Body of pancreas (tissue), 4 donors: ENCODE results near the gene UFC1. TPM values are rescaled to one million over a fixed set of nuclear protein-coding genes. Genes with fewer than 3 reads are reported as not detected.

Source experiments
- ATAC-seq: fragments of 150-250 bp; one replicate; pipeline ENCODE4 v1.9.1; 2016
- DNase-seq, 4 donors: peaks; one replicate each; pipeline ENCODE4 v3.0.0-alpha.2; 2019
- H3K27ac ChIP-seq, 4 donors: fragments of 200-600 bp; sonication (generic); 1 replicate in 3 of 4; 2 replicates in 1 of 4; pipeline versions ENCODE4 v1.5.1 to v1.6.1; 2016 to 2019; ENCODE audit warnings: mild to moderate bottlenecking in 1 of 4, mixed read lengths in 1 of 4, moderate library complexity in 1 of 4
- H3K27me3 ChIP-seq, 2 donors: fragments of 200-600 bp; sonication (generic); one replicate each; pipeline ENCODE4 v1.6.0; 2016; ENCODE audit warnings: mild to moderate bottlenecking in 1 of 2
- H3K36me3 ChIP-seq, 2 donors: fragments of 200-600 bp; sonication (generic); replicated peaks in 1 of 2; 2 replicates each; pipeline ENCODE4 v1.5.1; 2016; ENCODE audit warnings: low read depth in 2 of 2; ENCODE audit not compliant: insufficient read depth in 1 of 2
- H3K4me1 ChIP-seq: fragments of 200-600 bp; sonication (generic); one replicate; pipeline ENCODE4 v1.6.0; 2016
- H3K4me3 ChIP-seq, 2 donors: fragments of 200-600 bp; sonication (generic); 1 replicate in 1 of 2; 2 replicates in 1 of 2; pipeline ENCODE4 v1.5.1; 2016 to 2019
- H3K9me3 ChIP-seq, 3 donors: fragments of 200-600 bp; sonication (generic); 1 replicate in 2 of 3; 2 replicates in 1 of 3; pipeline ENCODE4 v1.5.1; 2016
- POLR2A ChIP-seq, 3 donors: fragments of 450-650 bp; IDR thresholded peaks; one replicate each; pipeline ENCODE4 v1.6.1; 2016; ENCODE audit warnings: antibody characterized with exemption in 3 of 3, mild to moderate bottlenecking in 2 of 3
- WGBS, 2 donors: methylation state at CpG; one replicate each; pipeline ENCODE4 v1.1.5; 2017; 5-methylcytosine and 5-hydroxymethylcytosine counted together
- intact Hi-C: fragments of 100-400 bp; cut with DNase I; formaldehyde crosslinking; loops from one replicate; pipeline ENCODE4 v1.15.1; 2023
- total RNA-seq, 2 donors: library from RNA; depleted of rRNA; stranded (reverse); fragments of >200 nt; gene quantifications; one replicate each; pipeline ENCODE4 v1.1.0, GENCODE V29; 2016
- TF ChIP-seq, protein P1 (sequence below), 7 experiments: fragments of 450-650 bp in 4 of 7; fragments of 200-600 bp in 3 of 7; sonication (generic) in 3 of 7; IDR thresholded peaks; one replicate each; pipeline ENCODE4 v1.5.1; 2016 to 2019; ENCODE audit warnings: antibody characterized with exemption in 7 of 7

UFC1 gene
- total RNA-seq, 2 donors from 2014 or later = 33.6 to 48.8 TPM

DNA sequence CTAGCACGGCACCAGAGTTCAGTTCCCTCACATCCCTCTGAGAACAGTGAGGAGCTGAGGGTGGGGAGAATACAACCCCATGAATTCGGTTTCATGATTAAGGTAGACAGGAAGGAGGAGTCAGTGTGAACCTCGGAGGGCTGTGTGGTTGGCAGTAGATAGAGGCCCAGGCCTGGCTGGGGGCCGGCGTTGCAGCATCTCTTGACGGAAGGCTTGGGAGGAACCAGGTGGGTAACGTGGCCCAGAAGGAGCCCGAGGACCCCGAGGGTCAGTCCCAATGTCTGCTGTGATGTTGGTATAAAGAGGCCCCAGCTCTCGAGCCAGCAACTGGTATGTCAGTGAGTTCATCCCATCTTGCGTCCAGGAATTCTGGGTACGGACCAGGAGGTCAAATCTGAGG, 17.9 kb downstream of the UFC1 start:
- 81 to 84% methylated on average over 12 of the region's 12 CpGs for WGBS, 2 donors

DNA sequence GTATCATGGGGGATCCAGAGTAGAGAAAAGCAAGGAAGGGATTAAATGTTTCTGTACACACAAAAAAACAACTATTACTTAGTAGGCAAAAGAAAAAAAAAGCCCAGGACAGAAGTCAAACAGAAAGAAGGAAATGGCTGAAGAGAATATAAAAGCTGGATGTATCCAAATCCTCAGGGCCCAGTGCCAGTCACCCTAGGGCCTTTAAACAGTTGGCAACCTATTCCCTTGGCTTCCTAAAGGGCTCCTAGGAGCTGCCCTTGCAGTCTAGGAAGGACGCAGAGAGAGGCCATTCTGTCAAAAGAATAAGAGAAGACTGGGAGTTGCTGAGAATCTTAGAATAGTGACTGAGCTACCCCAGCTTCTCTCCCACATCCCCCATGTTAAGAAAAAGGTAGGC, 18.6 kb downstream of the UFC1 start:
- Histone ChIP-seq H3K27ac (peak overlapping the region in 2 of 4 donors; percentile 12 to 39), H3K4me3 (no peak overlapping the region), H3K4me1 (peaks cover 39% of the 10 kb centered on the region), H3K36me3 (peaks cover 12 to 24% of the 10 kb centered on the region in 2 donors), H3K9me3 (no peaks in the 10 kb centered on the region), H3K27me3 (no peaks in the 10 kb centered on the region)
- DNase-seq (no peak), ATAC-seq (no peak)
- intact Hi-C loops = no loop called here
- WGBS, 2 donors = 88 to 100% methylated on average over 1 of the region's 1 CpG
- no peak for TF ChIP-seq POLR2A (IDR thresholded peaks at IDR 0.05)
- TF ChIP-seq, protein P1, sequence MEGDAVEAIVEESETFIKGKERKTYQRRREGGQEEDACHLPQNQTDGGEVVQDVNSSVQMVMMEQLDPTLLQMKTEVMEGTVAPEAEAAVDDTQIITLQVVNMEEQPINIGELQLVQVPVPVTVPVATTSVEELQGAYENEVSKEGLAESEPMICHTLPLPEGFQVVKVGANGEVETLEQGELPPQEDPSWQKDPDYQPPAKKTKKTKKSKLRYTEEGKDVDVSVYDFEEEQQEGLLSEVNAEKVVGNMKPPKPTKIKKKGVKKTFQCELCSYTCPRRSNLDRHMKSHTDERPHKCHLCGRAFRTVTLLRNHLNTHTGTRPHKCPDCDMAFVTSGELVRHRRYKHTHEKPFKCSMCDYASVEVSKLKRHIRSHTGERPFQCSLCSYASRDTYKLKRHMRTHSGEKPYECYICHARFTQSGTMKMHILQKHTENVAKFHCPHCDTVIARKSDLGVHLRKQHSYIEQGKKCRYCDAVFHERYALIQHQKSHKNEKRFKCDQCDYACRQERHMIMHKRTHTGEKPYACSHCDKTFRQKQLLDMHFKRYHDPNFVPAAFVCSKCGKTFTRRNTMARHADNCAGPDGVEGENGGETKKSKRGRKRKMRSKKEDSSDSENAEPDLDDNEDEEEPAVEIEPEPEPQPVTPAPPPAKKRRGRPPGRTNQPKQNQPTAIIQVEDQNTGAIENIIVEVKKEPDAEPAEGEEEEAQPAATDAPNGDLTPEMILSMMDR (IDR thresholded peaks at IDR 0.05) = no peak

More for the DNA sequence above, 17.9 kb downstream of the UFC1 start:
- intact Hi-C loops = no loop called here
- no peak for DNase-seq
- Histone ChIP-seq H3K36me3 (peaks cover 12 to 24% of the 10 kb centered on the region in 2 donors), H3K4me1 (peaks cover 44% of the 10 kb centered on the region), H3K27me3 (no peaks in the 10 kb centered on the region), H3K4me3 (no peak overlapping the region), H3K27ac (peak overlapping the region in 1 of 4 donors; percentile 39), H3K9me3 (no peaks in the 10 kb centered on the region)
- ATAC-seq = no peak
- TF ChIP-seq, protein P1 (IDR thresholded peaks at IDR 0.05) = no peak
- TF ChIP-seq POLR2A (IDR thresholded peaks at IDR 0.05) = no peak

DNA sequence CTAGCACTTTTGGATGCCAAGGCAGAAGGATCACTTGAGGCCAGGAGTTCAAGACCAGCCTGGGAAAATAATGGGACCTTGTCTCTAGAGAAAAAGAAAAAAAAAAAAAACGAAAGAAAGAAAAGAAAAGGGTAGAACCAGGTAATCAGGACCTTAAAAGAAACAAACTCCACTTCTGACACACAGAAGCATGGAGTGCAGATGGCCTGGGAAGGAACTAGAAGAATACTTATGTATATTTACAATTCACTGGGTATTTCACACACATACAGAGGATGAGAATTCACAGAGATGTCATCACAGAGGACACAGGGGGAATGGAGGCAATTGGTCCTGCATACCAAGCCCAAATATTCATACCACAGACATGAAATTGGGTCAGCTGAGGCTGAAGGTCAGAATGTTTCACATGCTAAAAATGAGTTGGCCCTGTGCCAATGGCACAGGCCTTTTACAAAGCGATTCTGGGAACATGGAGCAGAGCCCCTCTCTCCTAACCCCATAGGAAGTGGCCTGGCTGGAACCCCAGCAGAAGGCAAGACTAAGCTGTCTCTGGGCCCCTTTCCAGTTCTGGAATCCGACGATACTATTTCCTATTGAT, 19.1 kb downstream of the UFC1 start:
- TF ChIP-seq, protein P1 (IDR thresholded peaks at IDR 0.05) = no peak
- no peak for TF ChIP-seq POLR2A (IDR thresholded peaks at IDR 0.05)
- peaks cover 12 to 24% of the 10 kb centered on the region in 2 donors for H3K36me3 ChIP-seq
- no peak for ATAC-seq
- 12 to 25% methylated on average over 4 of the region's 4 CpGs for WGBS, 2 donors
- H3K9me3 ChIP-seq = no peaks in the 10 kb centered on the region
- H3K4me3 ChIP-seq = no peak overlapping the region
- intact Hi-C loops = no loop called here
- peak overlapping the region in 2 of 4 donors; percentile 12 to 39 for H3K27ac ChIP-seq
- peaks cover 35% of the 10 kb centered on the region for H3K4me1 ChIP-seq
- H3K27me3 ChIP-seq = no peaks in the 10 kb centered on the region
- DNase-seq = peak; percentile 39 to 70 (median 56)

DNA sequence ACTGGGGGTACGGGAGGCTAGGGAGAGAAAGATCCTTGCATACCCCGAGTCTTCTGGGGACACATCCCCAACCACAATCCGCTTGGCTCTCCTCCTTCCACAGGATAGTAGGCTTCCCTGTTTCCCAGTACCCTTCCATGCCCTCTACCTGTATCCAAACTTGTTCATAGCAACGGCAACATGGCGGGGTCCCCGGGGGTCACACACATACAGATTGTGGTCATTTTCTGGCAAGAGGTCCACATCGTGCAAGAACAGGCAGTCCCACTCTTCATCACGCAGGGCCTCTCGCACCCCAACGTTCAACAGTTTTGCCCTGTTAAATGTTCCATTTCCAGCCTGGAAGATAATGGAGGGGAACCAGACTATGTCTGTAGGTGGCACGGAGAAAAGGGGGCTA, 19.9 kb downstream of the UFC1 start:
- DNase-seq (no peak), ATAC-seq (no peak)
- WGBS, 2 donors = 86 to 92% methylated on average over 11 of the region's 11 CpGs
- H3K4me3 ChIP-seq = no peak overlapping the region
- peak overlapping the region in 1 of 4 donors; percentile 39 for H3K27ac ChIP-seq
- no peaks in the 10 kb centered on the region for H3K27me3 ChIP-seq
- TF ChIP-seq POLR2A (IDR thresholded peaks at IDR 0.05) = no peak
- TF ChIP-seq, protein P1 (IDR thresholded peaks at IDR 0.05) = no peak
- intact Hi-C loops = no loop called here
- H3K9me3 ChIP-seq = no peaks in the 10 kb centered on the region
- peaks cover 12 to 24% of the 10 kb centered on the region in 2 donors for H3K36me3 ChIP-seq
- H3K4me1 ChIP-seq = peaks cover 41% of the 10 kb centered on the region

DNA sequence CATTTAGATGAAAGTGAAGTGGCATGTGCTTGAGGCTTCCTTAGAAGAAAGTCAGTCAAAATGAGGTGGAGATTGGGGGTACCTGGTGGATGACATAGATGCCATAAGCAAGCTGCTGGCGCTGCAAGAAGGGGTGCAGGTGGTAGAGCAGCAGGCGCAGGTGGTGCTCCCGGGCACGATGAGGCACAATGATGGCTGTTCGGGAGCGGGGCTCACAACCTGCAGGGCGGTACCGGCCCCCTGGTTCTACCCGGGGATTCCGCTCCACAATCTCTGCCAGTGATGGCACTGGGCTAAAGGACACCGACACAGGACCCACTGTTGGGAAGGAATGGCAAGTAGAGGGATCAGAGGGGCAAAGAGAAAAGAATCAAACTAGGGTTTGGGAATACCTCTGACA, 21.1 kb downstream of the UFC1 start:
- DNase-seq (no peak), ATAC-seq (no peak)
- Histone ChIP-seq H3K27me3 (no peaks in the 10 kb centered on the region), H3K4me1 (peaks cover 41% of the 10 kb centered on the region), H3K27ac (no peak overlapping the region), H3K9me3 (no peaks in the 10 kb centered on the region), H3K36me3 (peaks cover 12 to 24% of the 10 kb centered on the region in 2 donors), H3K4me3 (no peak overlapping the region)
- no peak for TF ChIP-seq POLR2A (IDR thresholded peaks at IDR 0.05)
- TF ChIP-seq, protein P1 (IDR thresholded peaks at IDR 0.05) = no peak
- 91 to 95% methylated on average over 10 to 11 of the region's 11 CpGs for WGBS, 2 donors
- intact Hi-C loops = no loop called here
